C4-2B (cell line): ENCODE measurements around the gene RASAL3.

ENCODE experiments used
- H3K27ac ChIP-seq: fragments of 450-650 bp; 2 replicates; pipeline ENCODE4 v1.5.1; 2017
- CTCF ChIP-seq: fragments of 450-650 bp; conservative IDR thresholded peaks from 2 replicates; pipeline ENCODE4 v1.5.1; 2017; ENCODE audit warnings: mild to moderate bottlenecking
- ZFX ChIP-seq: fragments of 450-650 bp; IDR thresholded peaks from 2 replicates; pipeline ENCODE4 v1.6.1; 2017

The RASAL3 gene

DNA sequence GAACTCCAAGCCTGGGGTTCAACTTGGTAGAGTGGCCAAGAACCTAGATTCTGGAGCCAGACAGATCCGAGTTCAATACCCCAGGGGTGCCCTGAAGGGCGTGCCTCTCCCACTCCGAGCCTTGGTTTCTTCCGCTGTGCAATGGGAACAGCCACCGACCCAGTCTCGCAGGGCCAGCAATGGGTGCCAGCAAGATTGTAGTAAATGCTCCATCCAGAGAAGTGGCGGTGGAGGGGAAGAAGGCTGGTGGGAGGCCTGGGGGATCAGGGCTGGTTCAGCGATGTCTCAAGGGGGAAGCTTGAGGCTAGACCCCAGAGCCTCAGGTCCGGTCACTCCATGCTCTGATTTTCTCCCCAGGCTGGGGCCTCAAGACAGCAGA is 19.1 kb downstream of the RASAL3 start:
- TF ChIP-seq ZFX: no peak
- H3K27ac ChIP-seq: 0 out of 2 replicates have a peak overlapping the region, but pooled peaks have one; percentile 9

DNA sequence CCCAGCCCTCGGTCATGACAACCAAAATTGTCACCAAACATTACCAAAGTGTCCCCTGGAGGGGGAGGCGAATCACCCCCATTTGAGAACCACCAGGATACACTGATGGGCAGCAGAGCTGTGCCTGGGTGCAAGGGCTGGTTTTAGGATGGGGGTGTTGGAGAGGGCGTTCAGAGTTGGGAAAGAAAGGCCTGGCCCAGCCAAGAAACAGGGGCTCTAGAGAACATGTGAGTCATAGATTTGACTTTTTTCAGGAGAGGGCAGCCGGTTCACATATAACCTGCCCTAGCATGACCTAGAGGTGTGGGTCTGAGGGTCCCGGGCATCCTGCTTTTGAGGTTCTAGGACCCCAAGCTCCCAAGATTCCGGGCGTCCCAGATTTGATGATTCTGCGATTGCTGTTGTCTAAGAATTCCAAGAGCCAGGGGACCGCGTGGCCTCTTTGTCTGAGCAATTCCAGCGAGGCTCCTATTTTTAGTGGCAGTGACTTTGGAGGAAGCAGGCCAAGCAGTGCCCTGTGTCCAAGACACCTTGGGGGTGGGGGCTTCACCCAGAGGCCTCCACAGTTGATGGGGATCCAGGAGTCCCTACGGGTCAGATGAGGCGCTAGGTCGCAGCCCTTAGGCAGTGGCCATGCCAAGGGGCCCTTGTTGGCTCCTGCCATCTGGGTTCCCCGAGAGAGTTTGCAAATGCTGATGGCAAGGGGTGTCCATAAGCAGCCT is 19.7 kb downstream of the RASAL3 start:
- 0 out of 2 replicates have a peak overlapping the region, but pooled peaks have one; percentile 9 for H3K27ac ChIP-seq
- TF ChIP-seq ZFX: no peak
- TF ChIP-seq CTCF: no peak

DNA sequence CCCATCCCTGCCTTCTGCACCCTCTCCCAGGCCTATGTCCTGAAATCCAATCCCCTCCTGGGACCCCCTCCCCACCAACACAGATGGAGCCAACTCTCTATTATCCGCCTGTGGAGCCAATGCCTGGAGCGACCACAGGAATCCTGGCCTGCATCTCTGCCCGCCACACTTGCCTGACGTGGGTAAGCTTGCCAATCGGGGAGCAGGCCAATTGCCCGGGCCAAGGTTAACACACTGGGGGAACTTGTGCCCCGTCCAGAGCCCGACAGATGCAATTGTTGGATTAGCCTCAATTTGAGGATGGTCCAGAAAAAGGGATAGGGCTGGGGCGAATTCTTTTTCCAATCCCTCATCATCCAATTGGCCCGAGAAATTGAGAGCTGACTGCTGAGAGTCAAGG is 20.5 kb downstream of the RASAL3 start:
- H3K27ac ChIP-seq: no peak overlapping the region
- TF ChIP-seq CTCF (no peak), ZFX (no peak)

- TF ChIP-seq ZFX (no peak), CTCF (no peak)
- no peak overlapping the region for H3K27ac ChIP-seq
Measured at GRCh38 chr19:15443325-15443724, 21.0 kb downstream of the RASAL3 start.

DNA sequence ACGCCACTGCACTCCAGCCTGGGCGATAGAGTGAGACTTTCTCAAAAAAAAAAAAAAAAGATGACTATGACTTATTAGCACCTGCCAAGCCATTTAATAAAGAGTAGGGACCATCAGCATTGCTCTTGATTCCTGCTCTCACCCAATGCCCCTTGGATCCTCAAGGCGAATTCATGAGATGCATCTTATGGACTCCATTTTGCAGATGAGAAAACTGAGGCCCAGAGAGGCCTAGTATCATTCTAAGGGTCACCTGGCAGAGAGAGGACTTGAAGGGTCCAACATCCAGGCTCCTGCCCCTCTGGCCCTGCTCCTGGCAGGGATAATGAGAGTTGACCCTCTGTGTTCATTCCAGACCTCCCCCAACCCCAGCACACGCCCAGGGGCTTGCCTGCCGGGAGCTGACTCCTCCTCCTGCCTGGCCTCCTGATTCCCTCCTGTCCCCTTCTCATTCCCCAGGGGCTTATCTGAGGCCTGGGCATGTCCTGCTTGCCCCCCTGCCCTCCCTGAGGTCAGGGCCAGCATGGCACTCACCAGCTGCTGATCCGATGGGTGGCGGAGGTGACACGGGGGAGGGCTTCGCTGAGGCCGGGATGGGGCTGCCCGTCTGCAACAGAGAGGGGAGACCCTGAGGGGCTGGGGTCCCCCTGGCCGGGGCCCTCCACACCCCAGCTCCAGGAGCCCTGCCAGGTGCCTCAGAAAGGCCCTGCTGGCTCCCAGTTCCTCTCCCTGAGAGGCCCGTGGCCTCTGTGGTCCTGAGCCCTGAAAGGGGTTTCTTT is 22.0 kb downstream of the RASAL3 start:
- no peak overlapping the region for H3K27ac ChIP-seq
- no peak for TF ChIP-seq CTCF
- TF ChIP-seq ZFX: no peak

GRCh38 chr19:15441317-15441716 is 23.0 kb downstream of the RASAL3 start:
- no peak overlapping the region for H3K27ac ChIP-seq
- TF ChIP-seq CTCF (no peak), ZFX (no peak)

GRCh38 chr19:15439821-15440641 is 24.3 kb downstream of the RASAL3 start:
- TF ChIP-seq CTCF (no peak), ZFX (no peak)
- H3K27ac ChIP-seq: no peak overlapping the region
